CD4-positive, alpha-beta memory T cell (primary cell): ENCODE results near the gene NOL3. TPM values are rescaled to one million over a fixed set of nuclear protein-coding genes. Genes with fewer than 3 reads are reported as not detected.
A peak's percentile ranks its signal among the peaks of the same experiment; 100 is the strongest.

Experiments
- CTCF ChIA-PET: fragments of 350-600 bp; sonication (Branson Sonifier 250); formaldehyde crosslinking; loops from one replicate; lab custom pipeline; 2021; ENCODE audit warnings: inconsistent platforms; ENCODE audit not compliant: partially characterized antibody; lab: Charles Lee
- POLR2A ChIA-PET: fragments of 350-600 bp; sonication (Branson Sonifier 250); formaldehyde crosslinking; loops from one replicate; lab custom pipeline; 2021; ENCODE audit not compliant: partially characterized antibody; lab: Charles Lee
- DNase-seq, 5 donors: peaks; one replicate each; pipeline versions ENCODE4 v3.0.0 to v3.0.0-alpha.2; 2020 to 2022; ENCODE audit warnings: mixed read lengths in 1 of 5
- H3K27ac ChIP-seq: one replicate; pipeline ENCODE4 v1.7.0; 2013; ENCODE audit warnings: low read depth, low read length
- H3K27me3 ChIP-seq: 2 replicates; pipeline ENCODE4 v1.7.0; 2013; ENCODE audit warnings: mild to moderate bottlenecking, low read length, moderate library complexity; ENCODE audit not compliant: insufficient read depth
- H3K36me3 ChIP-seq: 2 replicates; pipeline ENCODE4 v1.7.0; 2013; ENCODE audit warnings: mild to moderate bottlenecking, low read length, moderate library complexity; ENCODE audit not compliant: insufficient read depth
- H3K4me1 ChIP-seq: 2 replicates; pipeline ENCODE4 v1.7.0; 2013; ENCODE audit warnings: mild to moderate bottlenecking, low read length, moderate library complexity; ENCODE audit not compliant: insufficient read depth
- H3K4me3 ChIP-seq, 2 donors: one replicate each; pipeline ENCODE4 v1.7.0; 2013; ENCODE audit warnings: low read length in 2 of 2, mild to moderate bottlenecking in 1 of 2
- H3K9me3 ChIP-seq, 2 donors: one replicate each; pipeline ENCODE4 v1.7.0; 2013; ENCODE audit warnings: low read length in 2 of 2, control low read depth in 1 of 2; ENCODE audit not compliant: control insufficient read depth in 1 of 2
- H3K27ac Mint-ChIP-seq, 7 donors: one replicate each; pipeline ENCODE4 v1.8.0; 2020 to 2021; ENCODE audit warnings: mixed read lengths in 7 of 7, mild to moderate bottlenecking in 6 of 7, inconsistent platforms in 3 of 7, moderate library complexity in 3 of 7
- H3K27me3 Mint-ChIP-seq, 2 donors: one replicate each; pipeline ENCODE4 v1.8.0; 2020 to 2021; ENCODE audit warnings: mixed read lengths in 2 of 2
- H3K36me3 Mint-ChIP-seq, 2 donors: one replicate each; pipeline ENCODE4 v1.8.0; 2020 to 2021; ENCODE audit warnings: mixed read lengths in 2 of 2, inconsistent platforms in 1 of 2, mild to moderate bottlenecking in 1 of 2
- H3K4me1 Mint-ChIP-seq, 4 donors: one replicate each; pipeline ENCODE4 v1.8.0; 2020 to 2021; ENCODE audit warnings: mixed read lengths in 4 of 4, mild to moderate bottlenecking in 1 of 4
- H3K4me3 Mint-ChIP-seq, 8 donors: one replicate each; pipeline ENCODE4 v1.8.0; 2020 to 2021; ENCODE audit warnings: mixed read lengths in 8 of 8, mild to moderate bottlenecking in 7 of 8, moderate library complexity in 6 of 8, inconsistent platforms in 3 of 8
- H3K9me3 Mint-ChIP-seq, 8 donors: one replicate each; pipeline ENCODE4 v1.8.0; 2020 to 2021; ENCODE audit warnings: mixed read lengths in 8 of 8, mild to moderate bottlenecking in 5 of 8, inconsistent platforms in 3 of 8, moderate library complexity in 1 of 8
- intact Hi-C: fragments of 100-400 bp; cut with micrococcal nuclease; formaldehyde crosslinking; loops from one replicate; pipeline ENCODE4 v1.15.1; 2023
- polyA plus RNA-seq, 2 donors: library from polyadenylated mRNA; unstranded; fragments of 300-500 nt; fragmentation: Illumina TruSeq; gene quantifications; one replicate each; pipeline ENCODE4 v1.2.3, GENCODE V29; 2021
- total RNA-seq, 2 experiments: library from RNA; stranded (reverse); gene quantifications; one replicate each; pipeline ENCODE4 v1.2.3, GENCODE V29; 2021

Gene NOL3
- total and polyA plus RNA-seq, 4 experiments from 2014 or later: 1.3 to 12.5 (median 5.7) TPM

- H3K36me3 Mint-ChIP-seq: peaks cover 0 to 10% of the 10 kb centered on the region in 2 donors
- Histone ChIP-seq H3K27me3 (peaks cover 31% of the 10 kb centered on the region), H3K4me1 (peaks cover 58% of the 10 kb centered on the region), H3K27ac (no peak within 1 kb of the TSS), H3K36me3 (no peaks in the 10 kb centered on the region), H3K9me3 (no peaks in the 10 kb centered on the region), H3K4me3 (peak within 1 kb of the TSS in 1 of 2 donors; percentile 54)
- peak within 1 kb of the TSS in 3 of 7 donors; percentile 48 to 81 (median 53) for H3K27ac Mint-ChIP-seq
- POLR2A ChIA-PET: interaction anchor here (0.9 to 13.1 kb wide), 8 partner anchors 9 to 234 kb away, joined by 3 to 320 read pairs (median 4); partner anchors contain the start of genes B3GNT9, E2F4 and NOL3
- no peaks in the 10 kb centered on the region for H3K9me3 Mint-ChIP-seq
- no peak for DNase-seq
- intact Hi-C loops: loop anchor here (5.0 kb wide), 1 partner anchor 83 kb away; the partner anchor contains the start of genes FHOD1 and SLC9A5
- H3K27me3 Mint-ChIP-seq: peaks cover 17 to 23% of the 10 kb centered on the region in 2 donors
- peak within 1 kb of the TSS; percentile 64 to 81 (median 70) for H3K4me3 Mint-ChIP-seq
- CTCF ChIA-PET: interaction anchor here (3.6 kb wide), 1 partner anchor 11 kb away, joined by 22 read pairs; no protein-coding TSS in a partner anchor
- H3K4me1 Mint-ChIP-seq: peaks cover 5 to 52% (median 23%) of the 10 kb centered on the region in 4 donors
These were observed 5.7 kb upstream of the NOL3 start, which contains the start of gene HSF4 for GRCh38 chr16:67164599-67165061. Gene HSF4, plus strand, starts transcription at chr16:67164745. Its CDS starts 67 bp downstream, at chr16:67164812.

- H3K36me3 ChIP-seq: no peaks in the 10 kb centered on the region
- no peaks in the 10 kb centered on the region for H3K9me3 ChIP-seq
- Mint-ChIP-seq H3K36me3 (peaks cover 0 to 7% of the 10 kb centered on the region in 2 donors), H3K9me3 (no peaks in the 10 kb centered on the region), H3K27me3 (peaks cover 17 to 27% of the 10 kb centered on the region in 2 donors), H3K4me3 (peak overlapping the region; percentile 20 to 67 (median 36)), H3K27ac (peak overlapping the region in 2 of 7 donors; percentile 53 to 81), H3K4me1 (peaks cover 6 to 53% (median 28%) of the 10 kb centered on the region in 4 donors)
- peaks cover 35% of the 10 kb centered on the region for H3K27me3 ChIP-seq
- peaks cover 64% of the 10 kb centered on the region for H3K4me1 ChIP-seq
- intact Hi-C loops: no loop called here
- ChIA-PET CTCF (interaction anchor here (2.6 to 3.6 kb wide), 2 partner anchors 10 to 12 kb away, joined by 10 to 22 read pairs; no protein-coding TSS in a partner anchor), POLR2A (interaction anchor here (1.1 to 13.1 kb wide), 7 partner anchors 8 to 235 kb away, joined by 3 to 320 read pairs (median 3); partner anchors contain the start of genes B3GNT9 and NOL3)
- no peak overlapping the region for H3K27ac ChIP-seq
- no peak for DNase-seq
- H3K4me3 ChIP-seq: no peak overlapping the region
These were observed 4.9 kb upstream of the NOL3 start for GRCh38 chr16:67165121-67166078.

GRCh38 chr16:67166110-67166547 is 4.2 kb upstream of the NOL3 start:
- H3K4me1 Mint-ChIP-seq: peaks cover 7 to 51% (median 24%) of the 10 kb centered on the region in 4 donors
- H3K27me3 ChIP-seq: peaks cover 35% of the 10 kb centered on the region
- H3K36me3 Mint-ChIP-seq: no peaks in the 10 kb centered on the region
- DNase-seq: no peak
- intact Hi-C loops: no loop called here
- ChIA-PET CTCF (interaction anchor here (2.6 kb wide), 1 partner anchor 11 kb away, joined by 10 read pairs; no protein-coding TSS in a partner anchor), POLR2A (interaction anchor here (1.1 to 13.9 kb wide), 6 partner anchors 3 to 148 kb away, joined by 3 to 320 read pairs (median 89); partner anchors contain the start of genes B3GNT9, FBXL8, HSF4 and NOL3)
- no peaks in the 10 kb centered on the region for H3K36me3 ChIP-seq
- H3K9me3 ChIP-seq: no peaks in the 10 kb centered on the region
- H3K27ac ChIP-seq: no peak overlapping the region
- H3K4me3 Mint-ChIP-seq: no peak overlapping the region
- peaks cover 58% of the 10 kb centered on the region for H3K4me1 ChIP-seq
- peaks cover 15 to 29% of the 10 kb centered on the region in 2 donors for H3K27me3 Mint-ChIP-seq
- no peak overlapping the region for H3K4me3 ChIP-seq
- no peaks in the 10 kb centered on the region for H3K9me3 Mint-ChIP-seq
- H3K27ac Mint-ChIP-seq: no peak overlapping the region

- no peak overlapping the region for H3K27ac Mint-ChIP-seq
- H3K9me3 Mint-ChIP-seq: no peaks in the 10 kb centered on the region
- POLR2A ChIA-PET: interaction anchor here (1.1 to 13.9 kb wide), 4 partner anchors 4 to 81 kb away, joined by 3 to 320 read pairs (median 247); partner anchors contain the start of genes B3GNT9, FBXL8, HSF4 and NOL3
- Histone ChIP-seq H3K27ac (no peak overlapping the region), H3K36me3 (no peaks in the 10 kb centered on the region), H3K4me3 (no peak overlapping the region), H3K9me3 (no peaks in the 10 kb centered on the region), H3K27me3 (peaks cover 35% of the 10 kb centered on the region), H3K4me1 (peaks cover 52% of the 10 kb centered on the region)
- H3K4me1 Mint-ChIP-seq: peaks cover 9 to 54% (median 23%) of the 10 kb centered on the region in 4 donors
- peak overlapping the region in 1 of 8 donors; percentile 61 for H3K4me3 Mint-ChIP-seq
- DNase-seq: no peak
- peaks cover 19 to 32% of the 10 kb centered on the region in 2 donors for H3K27me3 Mint-ChIP-seq
- no peaks in the 10 kb centered on the region for H3K36me3 Mint-ChIP-seq
- CTCF ChIA-PET: interaction anchor here (2.6 to 4.1 kb wide), 2 partner anchors 8 to 12 kb away, joined by 10 to 34 read pairs; partner anchors contain the start of genes FBXL8 and TRADD
- intact Hi-C loops: no loop called here
These were observed 3.7 kb upstream of the NOL3 start for GRCh38 chr16:67166598-67167168.

GRCh38 chr16:67167588-67167987 is 2.8 kb upstream of the NOL3 start:
- intact Hi-C loops: no loop called here
- peaks cover 18 to 32% of the 10 kb centered on the region in 2 donors for H3K27me3 Mint-ChIP-seq
- H3K4me1 ChIP-seq: peaks cover 43% of the 10 kb centered on the region
- no peak overlapping the region for H3K4me3 ChIP-seq
- DNase-seq: no peak
- H3K27me3 ChIP-seq: peaks cover 32% of the 10 kb centered on the region
- no peak overlapping the region for H3K27ac Mint-ChIP-seq
- H3K36me3 ChIP-seq: no peaks in the 10 kb centered on the region
- no peak overlapping the region for H3K27ac ChIP-seq
- H3K9me3 ChIP-seq: no peaks in the 10 kb centered on the region
- H3K4me1 Mint-ChIP-seq: peaks cover 7 to 48% (median 18%) of the 10 kb centered on the region in 4 donors
- ChIA-PET CTCF (interaction anchor here (2.6 to 4.1 kb wide), 2 partner anchors 8 to 12 kb away, joined by 10 to 34 read pairs; partner anchors contain the start of genes FBXL8 and TRADD), POLR2A (interaction anchor here (3.6 to 13.9 kb wide), 4 partner anchors 5 to 15 kb away, joined by 29 to 320 read pairs (median 247); partner anchors contain the start of genes B3GNT9, FBXL8, HSF4 and NOL3)
- H3K36me3 Mint-ChIP-seq: no peaks in the 10 kb centered on the region
- H3K4me3 Mint-ChIP-seq: no peak overlapping the region
- H3K9me3 Mint-ChIP-seq: no peaks in the 10 kb centered on the region

- no peaks in the 10 kb centered on the region for H3K36me3 Mint-ChIP-seq
- peaks cover 17 to 59% (median 25%) of the 10 kb centered on the region in 4 donors for H3K4me1 Mint-ChIP-seq
- H3K4me3 ChIP-seq: no peak overlapping the region
- H3K4me3 Mint-ChIP-seq: no peak overlapping the region
- H3K27ac ChIP-seq: no peak overlapping the region
- ChIA-PET POLR2A (interaction anchor here (0.8 to 13.9 kb wide), 5 partner anchors 4 to 18 kb away, joined by 3 to 320 read pairs (median 29); partner anchors contain the start of genes B3GNT9, FBXL8, HSF4 and NOL3), CTCF (interaction anchor here (0.7 to 4.1 kb wide), 7 partner anchors 10 to 151 kb away, joined by 3 to 34 read pairs (median 4); partner anchors contain the start of genes FBXL8 and TRADD)
- peaks cover 18 to 37% of the 10 kb centered on the region in 2 donors for H3K27me3 Mint-ChIP-seq
- no peaks in the 10 kb centered on the region for H3K36me3 ChIP-seq
- peaks cover 40% of the 10 kb centered on the region for H3K4me1 ChIP-seq
- intact Hi-C loops: no loop called here
- no peak overlapping the region for H3K27ac Mint-ChIP-seq
- H3K27me3 ChIP-seq: peaks cover 32% of the 10 kb centered on the region
- DNase-seq: no peak
- H3K9me3 ChIP-seq: no peaks in the 10 kb centered on the region
- H3K9me3 Mint-ChIP-seq: no peaks in the 10 kb centered on the region
These were observed 1.3 kb upstream of the NOL3 start for GRCh38 chr16:67169011-67169451.
